ENCODE data around the gene EFNA5. TPM values are rescaled to one million over a fixed set of nuclear protein-coding genes. Genes with fewer than 3 reads are reported as not detected.

The EFNA5 gene
- total and polyA plus RNA-seq, 10 of the 15 experiments (the other 5 are each of a cell fraction or from before 2014, with no cell fraction given), result 0.19 to 12.6 (median 3.9) TPM

DNA sequence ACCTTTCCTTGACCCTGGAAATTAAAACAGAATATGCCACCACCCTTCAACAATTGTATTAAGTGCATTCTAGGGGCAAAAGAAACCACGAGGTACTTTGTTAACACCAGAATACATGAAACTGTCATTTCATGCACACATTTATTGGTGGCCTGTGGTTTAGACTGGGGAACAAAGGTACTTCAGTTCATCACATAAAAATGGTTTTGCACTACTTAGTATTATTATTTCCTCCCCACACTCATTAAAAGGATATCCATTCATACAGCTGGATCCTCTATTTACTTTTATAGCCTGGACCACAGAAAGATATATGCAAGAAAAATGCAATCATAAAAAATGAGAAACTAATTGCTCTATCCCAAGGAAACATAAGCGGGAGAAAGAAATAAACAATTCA lies 230.9 kb downstream of the EFNA5 start:
- Histone ChIP-seq H3K79me2 (ENCODE audit: control insufficient read depth, insufficient read depth, low read length) (no peaks in the 10 kb centered on the region), H3K27ac (ENCODE audit: control insufficient read depth, insufficient read depth) (no peak overlapping the region), H3K4me3 (no peak overlapping the region), H3K36me3 (ENCODE audit: control insufficient read depth in 2 of 2, insufficient read depth in 2 of 2, low read length in 1 of 2) (no peaks in the 10 kb centered on the region), H3K9ac (ENCODE audit: control insufficient read depth, insufficient read depth, low read length) (no peak overlapping the region), H2AFZ (ENCODE audit: control insufficient read depth, low read depth, low read length) (no peak overlapping the region), H3K4me1 (ENCODE audit: control insufficient read depth, insufficient read depth, low read length) (no peaks in the 10 kb centered on the region), H3K4me2 (ENCODE audit: control insufficient read depth, insufficient read depth) (no peak overlapping the region), H4K20me1 (ENCODE audit: control insufficient read depth, insufficient read depth) (no peaks in the 10 kb centered on the region), H3K9me3 (replicated peaks; ENCODE audit: control insufficient read depth, insufficient read depth, low read length) (peaks cover 4% of the 10 kb centered on the region; the same call in 2 of the 3 replicates), H3K27me3 (replicated peaks in 1 of 2; ENCODE audit: control insufficient read depth in 2 of 2, insufficient read depth in 2 of 2, low read length in 1 of 2) (no peaks in the 10 kb centered on the region)
- DNase-seq (ENCODE audit: low read depth, low spot score) (no peak), ATAC-seq (peak; percentile 18; the same call in 1 of the 3 replicates), FAIRE-seq (no peak)
- ChIA-PET RAD21 (ENCODE audit: unreplicated experiment) (no interaction called here), CTCF (no interaction called here), SMC1A (ENCODE audit: uncharacterized antibody, unreplicated experiment) (interaction anchor here (1.1 to 8.3 kb wide), 2 partner anchors 14 to 22 kb away, joined by 3 to 68 read pairs; no protein-coding TSS in a partner anchor), POLR2A (interaction anchor here (0.6 kb wide), 1 partner anchor 75 kb away, joined by 7 read pairs; no protein-coding TSS in a partner anchor)
- WGBS (ENCODE audit: insufficient coverage, insufficient replicate concordance, low lambda C conversion rate, missing lambda C conversion rate), result 30% methylated on average over 2 of the region's 2 CpGs
- in situ Hi-C loops (cut with MboI), result no loop called here
- TF ChIP-seq ZNF207 (IDR thresholded peaks at IDR 0.05; ENCODE audit: borderline replicate concordance) (no peak), BHLHE40 (IDR thresholded peaks at IDR 0.05; ENCODE audit: borderline replicate concordance in 1 of 2, low read depth in 2 of 2, low read length in 1 of 2) (no peak), ZNF384 (IDR thresholded peaks at IDR 0.05; ENCODE audit: borderline replicate concordance, low read depth, low read length) (no peak), HCFC1 (IDR thresholded peaks at IDR 0.05; ENCODE audit: low read length) (no peak), PML (IDR thresholded peaks at IDR 0.05; ENCODE audit: low read length) (no peak), HDAC2 (IDR thresholded peaks at IDR 0.05) (no peak), YBX1 (IDR thresholded peaks at IDR 0.05) (no peak), ZSCAN29 (IDR thresholded peaks at IDR 0.05) (no peak), ZNF24 (IDR thresholded peaks at IDR 0.05) (peak; percentile 93), TARDBP (IDR thresholded peaks at IDR 0.05; ENCODE audit: borderline replicate concordance) (no peak), RUNX3 (IDR thresholded peaks at IDR 0.05; ENCODE audit: low read length) (peak; percentile 48), MTA2 (IDR thresholded peaks at IDR 0.05; ENCODE audit: low read depth) (peak; percentile 20; the same call in 1 of the 2 replicates), STAT1 (conservative IDR thresholded peaks at IDR 0.05) (no peak), HDAC6 (IDR thresholded peaks at IDR 0.05; ENCODE audit: unreplicated experiment) (no peak), NR2C1 (IDR thresholded peaks at IDR 0.05) (no peak)
- TF ChIP-seq, protein P1, sequence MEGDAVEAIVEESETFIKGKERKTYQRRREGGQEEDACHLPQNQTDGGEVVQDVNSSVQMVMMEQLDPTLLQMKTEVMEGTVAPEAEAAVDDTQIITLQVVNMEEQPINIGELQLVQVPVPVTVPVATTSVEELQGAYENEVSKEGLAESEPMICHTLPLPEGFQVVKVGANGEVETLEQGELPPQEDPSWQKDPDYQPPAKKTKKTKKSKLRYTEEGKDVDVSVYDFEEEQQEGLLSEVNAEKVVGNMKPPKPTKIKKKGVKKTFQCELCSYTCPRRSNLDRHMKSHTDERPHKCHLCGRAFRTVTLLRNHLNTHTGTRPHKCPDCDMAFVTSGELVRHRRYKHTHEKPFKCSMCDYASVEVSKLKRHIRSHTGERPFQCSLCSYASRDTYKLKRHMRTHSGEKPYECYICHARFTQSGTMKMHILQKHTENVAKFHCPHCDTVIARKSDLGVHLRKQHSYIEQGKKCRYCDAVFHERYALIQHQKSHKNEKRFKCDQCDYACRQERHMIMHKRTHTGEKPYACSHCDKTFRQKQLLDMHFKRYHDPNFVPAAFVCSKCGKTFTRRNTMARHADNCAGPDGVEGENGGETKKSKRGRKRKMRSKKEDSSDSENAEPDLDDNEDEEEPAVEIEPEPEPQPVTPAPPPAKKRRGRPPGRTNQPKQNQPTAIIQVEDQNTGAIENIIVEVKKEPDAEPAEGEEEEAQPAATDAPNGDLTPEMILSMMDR (IDR thresholded peaks at IDR 0.05 in 2 of 3, conservative IDR thresholded peaks at IDR 0.05 in 1 of 3; ENCODE audit: control insufficient read depth in 2 of 3, extremely low read depth in 1 of 3, insufficient read depth in 1 of 3, low read depth in 3 of 3, low read length in 3 of 3), result no peak
- BruUV-seq (replicated peaks), result no TSS peak
- intact Hi-C loops (cut with micrococcal nuclease; ENCODE audit: unreplicated experiment), result no loop called here
